H9 (cell line): Measurements from ENCODE around the gene TMEM272. TPM values are rescaled to one million over a fixed set of nuclear protein-coding genes. Genes with fewer than 3 reads are reported as not detected.

Experiments
- DNase-seq: peaks from one replicate; pipeline ENCODE4 v3.0.0-alpha.2; 2017
- H2AFZ ChIP-seq: one replicate; pipeline ENCODE4 v1.6.1; 2013; ENCODE audit warnings: mild to moderate bottlenecking, low read length, control low read depth, moderate library complexity
- H2AK5ac ChIP-seq: 2 replicates; pipeline ENCODE4 v1.6.1; 2013; ENCODE audit warnings: low read length, control low read depth, mixed read lengths; ENCODE audit not compliant: insufficient read length
- H2BK120ac ChIP-seq: one replicate; pipeline ENCODE4 v1.6.1; 2013; ENCODE audit warnings: low read depth, mild to moderate bottlenecking, low read length, control low read depth, inconsistent platforms; ENCODE audit not compliant: poor library complexity, severe bottlenecking
- H2BK12ac ChIP-seq: 2 replicates; pipeline ENCODE4 v1.6.1; 2013; ENCODE audit warnings: low read length, control low read depth, mixed read lengths, low read depth; ENCODE audit not compliant: insufficient read length
- H2BK15ac ChIP-seq: 2 replicates; pipeline ENCODE4 v1.6.1; 2013; ENCODE audit warnings: low read depth, low read length, control low read depth
- H2BK20ac ChIP-seq: one replicate; pipeline ENCODE4 v1.6.1; 2013; ENCODE audit warnings: low read depth, mild to moderate bottlenecking, low read length, control low read depth, inconsistent platforms; ENCODE audit not compliant: poor library complexity, severe bottlenecking
- H2BK5ac ChIP-seq: 2 replicates; pipeline ENCODE4 v1.6.1; 2013; ENCODE audit warnings: low read length, control low read depth, mixed read lengths; ENCODE audit not compliant: insufficient read length
- H3K14ac ChIP-seq: 2 replicates; pipeline ENCODE4 v1.6.1; 2013; ENCODE audit warnings: low read length, control low read depth; ENCODE audit not compliant: insufficient read depth
- H3K18ac ChIP-seq: 2 replicates; pipeline ENCODE4 v1.6.1; 2013; ENCODE audit warnings: low read depth, mild to moderate bottlenecking, mixed read lengths, low read length, control low read depth; ENCODE audit not compliant: insufficient read length
- H3K23ac ChIP-seq: 2 replicates; pipeline ENCODE4 v1.6.1; 2013; ENCODE audit warnings: low read length, control low read depth, mixed read lengths, low read depth; ENCODE audit not compliant: insufficient read length
- H3K23me2 ChIP-seq: 2 replicates; pipeline ENCODE4 v1.6.1; 2013; ENCODE audit warnings: low read depth, mild to moderate bottlenecking, mixed read lengths, low read length, control low read depth; ENCODE audit not compliant: insufficient read length, poor library complexity, severe bottlenecking
- H3K27ac ChIP-seq: 2 replicates; pipeline ENCODE4 v1.5.1; 2013; ENCODE audit warnings: low read length, control low read depth, mixed read lengths, low read depth; ENCODE audit not compliant: insufficient read length
- H3K27me3 ChIP-seq: 2 replicates; pipeline ENCODE4 v1.6.1; 2013; ENCODE audit warnings: low read length, control low read depth, inconsistent platforms; ENCODE audit not compliant: insufficient read depth
- H3K4ac ChIP-seq: 2 replicates; pipeline ENCODE4 v1.6.1; 2013; ENCODE audit warnings: low read depth, mild to moderate bottlenecking, control low read depth, inconsistent platforms, low read length, moderate library complexity
- H3K4me1 ChIP-seq: 2 replicates; pipeline ENCODE4 v1.6.1; 2013; ENCODE audit warnings: low read length, control low read depth, inconsistent platforms; ENCODE audit not compliant: insufficient read depth
- H3K4me2 ChIP-seq: 2 replicates; pipeline ENCODE4 v1.6.1; 2013; ENCODE audit warnings: low read length, control low read depth, mixed read lengths; ENCODE audit not compliant: insufficient read length, insufficient read depth
- H3K56ac ChIP-seq: 2 replicates; pipeline ENCODE4 v1.6.1; 2013; ENCODE audit warnings: low read depth, mild to moderate bottlenecking, mixed read lengths, low read length, control low read depth; ENCODE audit not compliant: insufficient read length
- H3K79me1 ChIP-seq: 2 replicates; pipeline ENCODE4 v1.6.1; 2013; ENCODE audit warnings: low read depth, mild to moderate bottlenecking, moderate library complexity, low read length, control low read depth, inconsistent platforms; ENCODE audit not compliant: insufficient read depth, poor library complexity, severe bottlenecking
- H3K79me2 ChIP-seq: 2 replicates; pipeline ENCODE4 v1.6.1; 2013; ENCODE audit warnings: low read length, control low read depth, inconsistent platforms; ENCODE audit not compliant: insufficient read depth
- H3K9ac ChIP-seq: 2 replicates; pipeline ENCODE4 v1.6.1; 2013; ENCODE audit warnings: low read length, control low read depth, mixed read lengths; ENCODE audit not compliant: insufficient read length; ENCODE audit errors: extremely low read depth
- H3K9me3 ChIP-seq: one replicate; pipeline ENCODE4 v1.6.1; 2013; ENCODE audit warnings: low read depth, low read length, inconsistent platforms; ENCODE audit not compliant: control insufficient read depth
- H3T11ph ChIP-seq: one replicate; pipeline ENCODE4 v1.6.1; 2013; ENCODE audit warnings: mild to moderate bottlenecking, low read length, control low read depth, inconsistent platforms
- H4K20me1 ChIP-seq: one replicate; pipeline ENCODE4 v1.6.1; 2013; ENCODE audit not compliant: control insufficient read depth, insufficient read length, insufficient read depth
- H4K5ac ChIP-seq: 2 replicates; pipeline ENCODE4 v1.6.1; 2013; ENCODE audit warnings: low read depth, mild to moderate bottlenecking, mixed read lengths, low read length, control low read depth; ENCODE audit not compliant: insufficient read length
- H4K8ac ChIP-seq: replicated peaks from 2 replicates; pipeline ENCODE4 v1.6.1; 2013; ENCODE audit warnings: low read length, control low read depth, mixed read lengths, low read depth; ENCODE audit not compliant: insufficient read length
- H4K91ac ChIP-seq: 2 replicates; pipeline ENCODE4 v1.6.1; 2013; ENCODE audit warnings: low read depth, mild to moderate bottlenecking, moderate library complexity, mixed read lengths, low read length, control low read depth; ENCODE audit not compliant: insufficient read length
- H3K27ac Mint-ChIP-seq, 3 experiments: 2 replicates in 2 of 3; 3 replicates in 1 of 3; pipeline ENCODE4 v1.8.0; 2020 to 2021; ENCODE audit warnings: mixed read lengths in 3 of 3, mild to moderate bottlenecking in 1 of 3, moderate library complexity in 1 of 3
- H3K27me3 Mint-ChIP-seq: 2 replicates; pipeline ENCODE4 v1.8.0; 2021; ENCODE audit warnings: low read depth, mild to moderate bottlenecking, moderate library complexity, mixed read lengths
- H3K36me3 Mint-ChIP-seq, 3 experiments: 2 replicates in 2 of 3; 3 replicates in 1 of 3; pipeline ENCODE4 v1.8.0; 2020 to 2021; ENCODE audit warnings: low read depth in 3 of 3, mixed read lengths in 3 of 3; ENCODE audit not compliant: insufficient read depth in 1 of 3
- H3K4me1 Mint-ChIP-seq, 2 experiments: 2 replicates each; pipeline ENCODE4 v1.8.0; 2020; ENCODE audit warnings: mixed read lengths in 2 of 2
- H3K4me3 Mint-ChIP-seq, 2 experiments: 2 replicates in 1 of 2; 3 replicates in 1 of 2; pipeline ENCODE4 v1.8.0; 2020 to 2021; ENCODE audit warnings: mild to moderate bottlenecking in 2 of 2, mixed read lengths in 2 of 2, moderate library complexity in 1 of 2
- H3K9me3 Mint-ChIP-seq, 2 experiments: 2 replicates in 1 of 2; 3 replicates in 1 of 2; pipeline ENCODE4 v1.8.0; 2020; ENCODE audit warnings: mild to moderate bottlenecking in 2 of 2, mixed read lengths in 2 of 2, moderate library complexity in 1 of 2
- CTCF ChIP-seq: fragments of 200-600 bp; sonication (generic); conservative IDR thresholded peaks from 3 replicates; pipeline ENCODE4 v1.8.0; 2021; ENCODE audit warnings: antibody characterized with exemption, mild to moderate bottlenecking
- WGBS: extraction: QIAGEN DNeasy Blood & Tissue Kit; methylation state at CpG from one replicate; pipeline ENCODE4 v1.1.7; 2013; ENCODE audit warnings: missing lambda C conversion rate, low lambda C conversion rate, mixed read lengths; ENCODE audit not compliant: insufficient read length; ENCODE audit errors: extremely low coverage; 5-methylcytosine and 5-hydroxymethylcytosine counted together
- total RNA-seq: library from RNA; stranded (reverse); gene quantifications from 2 replicates; pipeline ENCODE4 v1.2.1, GENCODE V29; 2021

TMEM272 gene
- total RNA-seq, 1 experiment from 2014 or later: not detected

DNA sequence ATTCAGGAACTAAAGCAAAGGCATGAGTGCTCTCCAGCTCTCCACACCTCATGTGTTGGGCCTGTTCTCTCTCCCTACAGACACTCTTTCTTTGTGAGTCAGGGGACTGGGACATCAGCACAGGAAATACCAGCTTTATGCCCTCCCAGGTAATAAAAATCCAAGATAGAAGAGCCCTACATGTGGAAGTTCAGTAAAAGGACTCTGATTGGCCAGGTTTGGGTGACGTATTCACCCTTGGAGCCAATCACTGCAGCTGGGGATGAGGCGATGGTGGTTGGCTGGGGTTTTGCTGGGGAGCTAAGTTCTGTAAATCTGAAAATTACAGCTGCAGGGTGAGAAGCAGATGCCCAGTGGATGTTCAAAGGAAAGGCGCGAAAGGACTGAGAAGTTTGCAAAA, 49.3 kb upstream of the TMEM272 start:
- Histone ChIP-seq H4K91ac (no peak overlapping the region), H2BK5ac (no peak overlapping the region), H3T11ph (no peak overlapping the region), H3K18ac (no peak overlapping the region), H2BK12ac (no peak overlapping the region), H3K79me1 (no peaks in the 10 kb centered on the region), H3K4me2 (no peak overlapping the region), H3K9me3 (no peaks in the 10 kb centered on the region), H3K27me3 (no peaks in the 10 kb centered on the region; the same call in 1 of the 2 replicates), H2BK120ac (no peak overlapping the region), H3K79me2 (no peaks in the 10 kb centered on the region), H3K56ac (no peak overlapping the region), H2AFZ (peak overlapping the region; percentile 88), H4K8ac (no peak overlapping the region), H3K23me2 (no peaks in the 10 kb centered on the region), H2BK15ac (no peak overlapping the region), H3K14ac (no peak overlapping the region), H3K27ac (peak overlapping the region; percentile 47), H3K9ac (no peak overlapping the region), H3K4me1 (no peaks in the 10 kb centered on the region), H4K20me1 (no peaks in the 10 kb centered on the region), H2AK5ac (no peak overlapping the region), H3K4ac (no peak overlapping the region), H4K5ac (peak overlapping the region; percentile 20), H2BK20ac (no peak overlapping the region), H3K23ac (no peak overlapping the region)
- H3K27me3 Mint-ChIP-seq: peaks cover 2% of the 10 kb centered on the region
- peaks cover 2 to 3% of the 10 kb centered on the region in 2 experiments; a peak in 2 of 5 replicates for H3K9me3 Mint-ChIP-seq
- peak; percentile 55 for DNase-seq
- peaks cover 9 to 14% of the 10 kb centered on the region in 2 experiments for H3K4me1 Mint-ChIP-seq
- no peak overlapping the region for H3K27ac Mint-ChIP-seq
- TF ChIP-seq CTCF: no peak
- H3K36me3 Mint-ChIP-seq: 0 out of 7 replicates have a peak, but pooled peaks cover 0 to 2% (median 0%) of the 10 kb centered on the region in 3 experiments
- H3K4me3 Mint-ChIP-seq: no peak overlapping the region
- WGBS: no CpG with 5 or more reads among the region's 4 CpGs
